AG08396 (cell line): ENCODE measurements around the gene SORCS1.

Experiments used
- DNase-seq: peaks from one replicate; pipeline ENCODE4 v3.0.0; 2012; ENCODE audit warnings: low spot score, mixed read lengths

Gene SORCS1

GRCh38 chr10:106655636-106656035 lies 508.9 kb downstream of the SORCS1 start:
- DNase-seq, result no peak

- DNase-seq, result no peak
Observed at GRCh38 chr10:106655165-106655564, 509.3 kb downstream of the SORCS1 start.

GRCh38 chr10:106652279-106652678 lies 512.2 kb downstream of the SORCS1 start:
- no peak for DNase-seq

DNA sequence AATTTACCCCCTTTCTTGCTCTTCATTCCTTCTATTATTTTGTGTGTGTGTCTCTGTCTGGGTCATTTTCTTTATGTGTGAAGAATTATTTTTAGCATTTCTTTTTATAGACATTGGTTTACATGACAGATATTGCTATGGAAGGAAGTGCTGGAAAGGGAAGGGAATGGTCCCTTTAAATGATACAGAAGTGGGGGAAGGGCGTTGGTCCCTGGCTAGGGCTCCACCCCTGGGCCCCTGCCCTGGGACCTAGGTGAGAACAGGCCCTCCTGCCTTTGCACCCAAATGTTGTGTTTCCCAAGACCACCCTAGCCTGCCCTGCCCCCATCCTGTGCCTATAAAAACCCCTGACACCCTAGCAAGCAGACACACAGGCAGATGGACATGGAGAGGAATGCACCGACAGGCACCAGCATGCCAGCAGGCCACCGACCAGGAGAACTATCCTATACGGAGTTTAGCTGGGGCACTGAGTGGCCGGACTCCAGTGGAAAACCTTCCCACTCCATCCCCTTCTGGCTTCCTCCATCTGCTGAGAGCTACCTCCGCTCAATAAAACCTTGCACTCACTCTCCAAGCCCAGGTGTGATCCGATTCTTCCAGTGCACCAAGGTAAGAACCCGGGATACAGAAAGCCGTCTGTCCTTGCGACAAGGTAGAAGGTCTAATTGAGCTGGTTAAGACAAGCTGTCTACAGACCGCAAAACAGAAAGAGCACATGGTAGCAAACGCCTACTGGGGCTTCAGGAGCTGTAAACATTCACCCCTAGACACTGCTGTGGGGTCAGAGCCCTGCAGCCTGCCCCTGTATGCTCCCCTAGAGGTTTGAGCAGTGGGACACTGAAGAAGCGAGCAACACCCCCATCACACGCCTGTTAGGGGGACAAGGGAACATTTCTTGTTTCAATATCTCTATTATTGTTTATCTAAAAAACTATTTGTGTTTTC lies 515.7 kb downstream of the SORCS1 start:
- DNase-seq, result no peak

DNA sequence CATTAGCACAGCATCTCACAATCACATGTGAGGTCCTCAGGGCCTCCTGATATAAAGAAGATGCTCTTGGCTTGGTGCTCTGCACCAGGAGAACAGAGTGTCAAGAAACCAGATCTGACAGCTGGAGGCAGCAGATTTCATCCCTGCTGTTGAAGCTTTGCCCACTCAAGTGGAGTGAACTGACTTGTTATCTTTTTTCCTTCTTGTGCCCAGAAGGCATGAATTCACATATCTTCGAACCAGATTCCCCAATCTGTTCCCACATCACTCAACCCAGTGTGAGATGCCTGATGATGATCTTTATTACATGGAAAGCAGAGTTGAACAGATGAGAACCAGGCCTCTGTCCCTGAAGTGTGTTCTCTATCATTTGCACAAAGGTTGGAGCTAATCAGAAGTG lies 521.0 kb downstream of the SORCS1 start:
- DNase-seq, result no peak

GRCh38 chr10:106637873-106638272 lies 526.6 kb downstream of the SORCS1 start:
- DNase-seq, result no peak

DNA sequence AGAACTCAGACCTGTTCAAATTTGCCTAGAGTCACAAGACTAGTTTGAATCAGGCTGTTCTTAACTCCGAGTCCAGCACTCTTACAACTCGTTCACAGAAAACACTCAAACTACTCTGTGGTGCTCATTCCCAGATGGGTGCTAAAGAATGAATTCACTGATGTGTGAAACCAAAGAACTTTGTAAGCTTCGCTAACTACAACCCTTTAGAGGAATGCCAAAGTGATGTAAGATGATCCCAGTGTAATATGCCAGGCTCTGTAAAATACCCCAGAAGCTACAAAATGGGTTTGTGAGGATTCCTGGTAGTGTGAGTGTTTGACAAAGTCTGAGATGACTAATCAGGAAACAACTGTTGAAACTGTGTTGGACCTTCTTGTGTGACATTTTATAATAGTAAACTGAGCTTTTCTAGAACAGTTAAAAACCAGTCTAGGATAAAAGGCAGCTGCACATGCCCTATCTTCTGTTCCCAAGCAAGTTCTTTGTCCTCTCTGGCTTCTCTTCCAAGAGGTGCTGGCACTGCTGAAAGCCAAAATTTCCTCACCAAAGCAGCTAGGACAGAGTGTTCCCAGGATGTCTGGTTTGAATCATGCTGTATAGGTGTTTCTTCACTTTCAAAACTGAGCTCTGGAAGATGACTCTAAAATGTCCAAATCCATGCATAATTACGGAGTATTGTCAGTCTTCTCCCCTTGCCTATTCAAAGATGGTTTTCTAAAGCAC lies 527.6 kb downstream of the SORCS1 start:
- no peak for DNase-seq

GRCh38 chr10:106635947-106636346 lies 528.6 kb downstream of the SORCS1 start:
- no peak for DNase-seq

DNA sequence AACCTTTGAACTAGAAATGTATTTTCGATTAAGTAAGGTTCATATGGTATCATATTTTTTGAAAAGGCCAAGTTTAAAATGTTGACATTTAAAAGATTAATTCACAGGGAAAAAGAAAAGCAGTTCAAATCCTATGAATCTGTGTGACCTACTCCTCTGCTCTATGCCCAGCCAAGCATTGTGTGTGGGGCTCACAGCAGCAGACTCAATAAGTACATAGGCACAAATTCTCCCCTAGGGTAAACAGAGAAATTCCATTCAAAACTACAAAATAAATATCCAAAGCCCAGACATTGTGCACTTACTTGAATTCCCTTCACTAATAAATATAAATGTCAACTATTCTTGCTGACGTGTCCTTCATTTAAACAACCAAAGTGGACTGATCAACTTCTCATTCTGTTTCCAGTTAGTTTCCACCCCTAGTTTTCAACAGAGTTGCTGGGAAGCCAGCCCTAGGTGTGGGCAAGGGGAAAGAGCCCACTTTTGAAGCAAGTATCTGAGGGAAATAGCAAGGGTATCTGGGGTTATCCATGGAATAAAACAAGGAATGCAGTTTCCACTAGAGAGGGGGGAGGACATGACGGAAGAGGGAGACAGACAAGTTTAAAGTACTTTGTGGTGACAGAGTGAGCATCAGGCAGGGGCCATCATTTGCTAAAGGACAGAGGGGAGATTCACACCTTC lies 533.3 kb downstream of the SORCS1 start:
- no peak for DNase-seq

DNA sequence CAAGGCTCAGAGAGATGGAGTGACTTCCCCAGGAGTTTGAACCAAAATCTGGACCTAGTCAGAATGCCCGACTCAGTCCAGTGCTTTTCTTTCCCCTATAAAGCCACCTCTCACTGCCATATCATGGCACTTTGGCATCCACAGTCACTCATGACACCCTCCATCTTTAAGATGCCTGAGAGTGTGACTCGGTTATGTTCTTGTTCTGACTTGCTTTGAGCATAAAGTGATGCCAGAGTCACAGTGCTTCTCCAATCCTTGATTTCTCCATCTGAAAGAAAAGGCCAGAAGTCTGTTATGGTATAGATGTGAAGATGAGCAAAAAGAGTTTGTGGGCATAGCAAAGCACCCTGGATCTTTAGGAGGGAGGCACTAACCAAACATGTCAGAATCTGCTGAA lies 538.1 kb downstream of the SORCS1 start:
- no peak for DNase-seq

DNA sequence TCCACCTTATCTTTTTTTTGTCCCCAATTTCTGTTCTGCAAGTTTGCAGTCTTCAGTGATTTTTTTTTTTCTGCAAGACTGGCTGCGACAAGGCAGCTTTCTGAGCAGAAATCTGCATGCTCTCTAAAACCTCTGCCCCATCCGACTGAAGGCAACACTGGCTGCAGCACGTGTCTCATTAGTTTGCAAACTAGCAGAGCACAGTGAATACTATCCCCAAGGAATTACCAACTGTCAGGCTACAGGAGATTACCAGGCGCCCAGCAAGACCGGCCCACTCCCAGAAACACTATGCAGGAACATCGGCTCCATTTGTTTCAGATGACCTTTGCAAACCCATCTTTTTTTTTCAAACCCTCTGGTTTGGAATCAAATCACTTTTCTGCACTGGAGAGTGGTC lies 538.8 kb downstream of the SORCS1 start:
- no peak for DNase-seq

DNA sequence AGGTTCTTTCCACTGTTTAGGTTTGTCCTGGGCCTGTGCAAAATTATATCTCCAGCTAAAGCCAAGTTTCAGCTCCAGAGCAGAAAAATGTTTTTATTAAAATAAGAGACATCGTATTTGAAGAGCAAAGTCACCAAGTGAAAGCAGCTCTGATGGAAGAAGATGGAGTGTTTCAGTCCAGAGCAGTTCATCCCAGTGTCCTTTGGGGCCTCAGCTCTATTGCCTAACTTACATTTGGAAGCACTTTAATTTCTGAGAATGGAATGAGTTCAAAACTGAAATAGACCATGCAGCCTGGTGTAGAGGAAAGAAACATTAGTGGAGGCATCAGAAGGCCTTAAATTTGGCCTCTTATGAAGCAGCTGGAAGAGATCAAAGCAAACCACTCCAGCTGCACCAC lies 545.2 kb downstream of the SORCS1 start:
- no peak for DNase-seq

GRCh38 chr10:106618646-106619045 lies 545.9 kb downstream of the SORCS1 start:
- no peak for DNase-seq

- DNase-seq, result no peak
Observed at GRCh38 chr10:106615081-106615480, 549.4 kb downstream of the SORCS1 start.

DNA sequence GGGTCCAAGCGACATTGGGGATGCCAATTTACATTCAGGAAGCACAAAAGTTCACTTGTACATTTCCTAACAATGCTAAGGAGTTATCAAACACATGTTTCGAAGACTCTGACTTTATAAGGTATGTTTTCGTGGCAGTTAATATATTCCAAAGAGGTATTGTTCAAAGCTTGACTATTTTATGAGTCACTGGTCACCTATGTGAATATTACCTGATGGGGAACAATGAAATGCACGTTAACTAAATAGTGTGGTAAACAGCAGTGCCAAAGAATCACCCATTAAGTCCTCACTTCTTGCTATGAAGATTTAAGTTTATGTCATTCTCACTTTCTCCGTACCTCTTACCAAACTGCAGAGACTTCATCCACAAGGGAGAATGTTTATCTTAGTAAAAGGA lies 550.2 kb downstream of the SORCS1 start:
- no peak for DNase-seq

- no peak for DNase-seq
Observed at GRCh38 chr10:106612381-106612780, 552.1 kb downstream of the SORCS1 start.

DNA sequence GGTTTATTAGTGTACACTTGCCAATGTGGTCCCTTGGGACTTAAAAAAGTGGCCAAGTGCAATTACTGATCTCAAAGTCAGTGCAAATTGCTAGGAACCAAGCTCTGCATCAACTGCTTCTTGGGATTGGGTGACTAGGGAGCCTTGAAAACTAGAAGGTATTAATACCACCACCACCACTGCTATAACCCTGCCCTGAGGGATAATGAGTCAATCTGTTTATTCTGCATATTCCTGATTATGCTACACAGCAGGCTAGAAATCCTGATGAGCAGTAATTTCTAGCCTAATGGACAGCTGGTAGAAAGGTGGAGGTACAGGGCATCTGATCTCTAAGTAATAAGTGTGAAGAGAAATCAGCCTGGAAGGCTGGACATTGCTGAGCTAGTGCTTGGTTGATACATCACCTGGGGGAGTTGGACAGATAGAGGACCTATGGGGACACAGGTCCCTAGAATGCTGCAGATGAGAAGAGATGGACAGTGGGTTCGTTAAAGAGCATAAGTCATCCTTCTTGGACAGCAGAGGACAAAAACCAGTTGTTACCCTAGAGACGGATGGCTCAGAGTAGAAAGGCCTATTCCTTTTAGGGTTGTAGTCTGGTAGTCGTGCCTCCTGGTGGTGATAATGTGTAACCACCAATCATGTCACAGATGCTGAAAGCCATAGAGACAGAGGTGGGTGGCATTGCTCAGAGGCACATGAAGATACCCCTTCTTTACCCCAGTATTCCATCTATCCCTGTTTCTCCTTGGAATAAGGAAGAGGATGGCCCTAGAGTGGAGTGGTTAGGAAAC lies 554.8 kb downstream of the SORCS1 start:
- DNase-seq, result no peak

GRCh38 chr10:106608066-106608465 lies 556.4 kb downstream of the SORCS1 start:
- DNase-seq, result no peak

DNA sequence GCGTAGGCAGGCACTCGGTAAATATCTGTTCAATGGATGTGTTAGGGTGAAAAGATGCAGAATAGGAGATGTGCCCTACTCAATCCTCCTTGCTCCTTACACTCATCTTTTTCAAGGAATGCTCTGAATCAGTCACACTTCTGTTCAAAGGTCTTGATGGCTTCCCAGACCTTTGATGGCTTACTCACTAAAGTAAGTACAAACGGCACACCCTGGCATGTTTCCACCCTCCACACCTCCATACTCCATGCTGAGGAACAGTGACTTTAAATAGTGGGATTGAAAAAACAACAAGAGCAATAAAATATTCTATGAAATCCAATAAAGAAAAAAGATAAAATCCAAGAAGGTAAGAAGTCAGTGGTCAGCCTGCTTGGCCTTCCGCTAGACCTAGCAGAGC lies 569.2 kb downstream of the SORCS1 start:
- no peak for DNase-seq

GRCh38 chr10:106593876-106594275 lies 570.6 kb downstream of the SORCS1 start:
- DNase-seq, result no peak

GRCh38 chr10:106592396-106592795 lies 572.1 kb downstream of the SORCS1 start:
- no peak for DNase-seq

DNA sequence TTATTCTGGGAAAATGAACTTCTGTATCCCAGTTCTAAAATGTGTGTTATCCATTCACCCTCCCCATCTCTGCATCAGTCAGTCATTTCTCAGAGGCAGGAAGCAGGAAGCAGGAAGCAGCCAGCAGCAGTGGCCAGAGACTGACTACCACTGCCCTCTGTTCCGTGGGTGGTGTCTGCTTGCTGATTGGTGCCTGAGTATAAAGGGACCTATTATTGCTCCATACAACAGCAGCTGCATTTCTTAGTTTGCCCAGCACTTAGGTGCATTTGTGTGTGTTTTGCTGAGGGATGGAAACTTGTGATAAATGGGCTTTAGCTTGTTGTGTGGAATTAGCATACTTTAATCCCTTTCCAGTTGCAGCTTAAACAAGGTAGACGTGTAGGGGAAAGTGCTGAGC lies 582.2 kb downstream of the SORCS1 start:
- DNase-seq, result no peak
